Gastrocnemius medialis (tissue), 4 donors: ENCODE data around the gene ZNF664.

Source experiments
- POLR2A ChIP-seq, 2 donors: fragments of 450-650 bp; IDR thresholded peaks; one replicate each; pipeline ENCODE4 v1.6.1; 2017; ENCODE audit warnings: antibody characterized with exemption in 2 of 2, mild to moderate bottlenecking in 2 of 2, moderate library complexity in 2 of 2
- TF ChIP-seq, protein P1 (sequence below), 5 experiments: fragments of 450-650 bp in 3 of 5; fragments of 200-600 bp in 2 of 5; sonication (generic) in 2 of 5; IDR thresholded peaks in 4 of 5; conservative IDR thresholded peaks in 1 of 5; 1 replicate in 4 of 5; 2 replicates in 1 of 5; pipeline ENCODE4 v1.5.1; 2016 to 2019; ENCODE audit warnings: antibody characterized with exemption in 5 of 5, mild to moderate bottlenecking in 3 of 5, moderate library complexity in 3 of 5

- no peak for TF ChIP-seq POLR2A (IDR thresholded peaks at IDR 0.05)
- TF ChIP-seq, protein P1, sequence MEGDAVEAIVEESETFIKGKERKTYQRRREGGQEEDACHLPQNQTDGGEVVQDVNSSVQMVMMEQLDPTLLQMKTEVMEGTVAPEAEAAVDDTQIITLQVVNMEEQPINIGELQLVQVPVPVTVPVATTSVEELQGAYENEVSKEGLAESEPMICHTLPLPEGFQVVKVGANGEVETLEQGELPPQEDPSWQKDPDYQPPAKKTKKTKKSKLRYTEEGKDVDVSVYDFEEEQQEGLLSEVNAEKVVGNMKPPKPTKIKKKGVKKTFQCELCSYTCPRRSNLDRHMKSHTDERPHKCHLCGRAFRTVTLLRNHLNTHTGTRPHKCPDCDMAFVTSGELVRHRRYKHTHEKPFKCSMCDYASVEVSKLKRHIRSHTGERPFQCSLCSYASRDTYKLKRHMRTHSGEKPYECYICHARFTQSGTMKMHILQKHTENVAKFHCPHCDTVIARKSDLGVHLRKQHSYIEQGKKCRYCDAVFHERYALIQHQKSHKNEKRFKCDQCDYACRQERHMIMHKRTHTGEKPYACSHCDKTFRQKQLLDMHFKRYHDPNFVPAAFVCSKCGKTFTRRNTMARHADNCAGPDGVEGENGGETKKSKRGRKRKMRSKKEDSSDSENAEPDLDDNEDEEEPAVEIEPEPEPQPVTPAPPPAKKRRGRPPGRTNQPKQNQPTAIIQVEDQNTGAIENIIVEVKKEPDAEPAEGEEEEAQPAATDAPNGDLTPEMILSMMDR (IDR thresholded peaks at IDR 0.05 in 4 of 5, conservative IDR thresholded peaks at IDR 0.05 in 1 of 5) = no peak
Measured at GRCh38 chr12:123928274-123928865, 44.6 kb upstream of the ZNF664 start.
